Activated CD4-positive, alpha-beta memory T cell treated with anti-CD3 and anti-CD28 coated beads, Interleukin-2, amount 10 ng/mL, durations not matched to agents 7 days and 5 days (primary cell): ENCODE results near the gene CMA1. TPM values are rescaled to one million over a fixed set of nuclear protein-coding genes. Genes with fewer than 3 reads are reported as not detected.

ENCODE experiments used
- CTCF ChIA-PET: fragments of 350-600 bp; sonication (Branson Sonifier 250); formaldehyde crosslinking; loops from one replicate; lab custom pipeline; 2021; ENCODE audit warnings: antibody characterized with exemption, inconsistent platforms; lab: Charles Lee
- POLR2A ChIA-PET: fragments of 350-600 bp; sonication (Branson Sonifier 250); formaldehyde crosslinking; loops from one replicate; lab custom pipeline; 2021; ENCODE audit warnings: antibody characterized with exemption; lab: Charles Lee
- DNase-seq: peaks from one replicate; pipeline ENCODE4 v3.0.0-alpha.2; 2020
- H3K27ac Mint-ChIP-seq: one replicate; pipeline ENCODE4 v1.8.0; 2021; ENCODE audit warnings: mild to moderate bottlenecking, mixed read lengths
- H3K27me3 Mint-ChIP-seq: one replicate; pipeline ENCODE4 v1.8.0; 2021; ENCODE audit warnings: mixed read lengths
- H3K36me3 Mint-ChIP-seq: one replicate; pipeline ENCODE4 v1.8.0; 2021; ENCODE audit warnings: low read depth, mixed read lengths
- H3K4me1 Mint-ChIP-seq: one replicate; pipeline ENCODE4 v1.8.0; 2021; ENCODE audit warnings: mixed read lengths
- H3K4me3 Mint-ChIP-seq: one replicate; pipeline ENCODE4 v1.8.0; 2021; ENCODE audit warnings: mild to moderate bottlenecking, mixed read lengths
- H3K9me3 Mint-ChIP-seq: one replicate; pipeline ENCODE4 v1.8.0; 2021; ENCODE audit warnings: mixed read lengths
- total RNA-seq, 2 experiments: library from RNA; stranded (reverse); gene quantifications; one replicate each; pipeline ENCODE4 v1.2.3, GENCODE V29; 2021

Gene CMA1
- total RNA-seq, 2 experiments from 2014 or later = not detected

- no peaks in the 10 kb centered on the region for H3K27me3 Mint-ChIP-seq
- no peak for DNase-seq
- no peaks in the 10 kb centered on the region for H3K9me3 Mint-ChIP-seq
- H3K36me3 Mint-ChIP-seq = peaks cover 3% of the 10 kb centered on the region
- H3K4me3 Mint-ChIP-seq = no peak overlapping the region
- POLR2A ChIA-PET = no interaction called here
- H3K27ac Mint-ChIP-seq = no peak overlapping the region
- peaks cover 12% of the 10 kb centered on the region for H3K4me1 Mint-ChIP-seq
- CTCF ChIA-PET = no interaction called here
Observed at GRCh38 chr14:24463017-24463883, 44.8 kb downstream of the CMA1 start.

GRCh38 chr14:24461336-24461735 is 46.7 kb downstream of the CMA1 start:
- no peak for DNase-seq
- Mint-ChIP-seq H3K27me3 (no peaks in the 10 kb centered on the region), H3K9me3 (peaks cover 6% of the 10 kb centered on the region), H3K4me1 (peaks cover 20% of the 10 kb centered on the region), H3K4me3 (no peak overlapping the region), H3K36me3 (peaks cover 12% of the 10 kb centered on the region), H3K27ac (no peak overlapping the region)
- CTCF ChIA-PET = no interaction called here
- POLR2A ChIA-PET = no interaction called here

- DNase-seq = no peak
- CTCF ChIA-PET = no interaction called here
- Mint-ChIP-seq H3K27ac (no peak overlapping the region), H3K4me1 (peaks cover 14% of the 10 kb centered on the region), H3K4me3 (no peak overlapping the region), H3K9me3 (peaks cover 10% of the 10 kb centered on the region), H3K27me3 (no peaks in the 10 kb centered on the region), H3K36me3 (peaks cover 16% of the 10 kb centered on the region)
- POLR2A ChIA-PET = interaction anchor here (0.8 kb wide), 1 partner anchor 16 kb away, joined by 4 read pairs; no protein-coding TSS in a partner anchor
Observed at GRCh38 chr14:24459331-24459730, 48.7 kb downstream of the CMA1 start.

GRCh38 chr14:24458736-24459135 is 49.3 kb downstream of the CMA1 start:
- CTCF ChIA-PET = interaction anchor here (0.8 to 0.9 kb wide), 2 partner anchors 16 to 25 kb away, joined by 3 to 6 read pairs; partner anchors contain the start of gene SDR39U1
- Mint-ChIP-seq H3K27ac (no peak overlapping the region), H3K36me3 (peaks cover 20% of the 10 kb centered on the region), H3K27me3 (no peaks in the 10 kb centered on the region), H3K9me3 (peaks cover 10% of the 10 kb centered on the region), H3K4me1 (peaks cover 12% of the 10 kb centered on the region), H3K4me3 (no peak overlapping the region)
- DNase-seq = no peak
- POLR2A ChIA-PET = no interaction called here

- no peak for DNase-seq
- POLR2A ChIA-PET = no interaction called here
- Mint-ChIP-seq H3K27me3 (no peaks in the 10 kb centered on the region), H3K4me1 (peaks cover 9% of the 10 kb centered on the region), H3K4me3 (no peak overlapping the region), H3K27ac (no peak overlapping the region), H3K9me3 (peaks cover 10% of the 10 kb centered on the region), H3K36me3 (peaks cover 31% of the 10 kb centered on the region)
- CTCF ChIA-PET = interaction anchor here (1.9 kb wide), 1 partner anchor 25 kb away, joined by 6 read pairs; no protein-coding TSS in a partner anchor
Observed at GRCh38 chr14:24456980-24457379, 51.1 kb downstream of the CMA1 start.

Other genes with a start within 250 kb of the CMA1 start
- gene TGM1, start 245.1 kb downstream of the CMA1 start, total RNA-seq = 1 to 10 TPM; 4.0 to 4.4 TPM
- gene RABGGTA, start 236.7 kb downstream of the CMA1 start, total RNA-seq = 10 to 100 TPM; 40.2 to 41.0 TPM
- gene DHRS1, start 208.5 kb downstream of the CMA1 start, total RNA-seq = 10 to 100 TPM; 31.6 to 33.4 TPM
- 10 to 100 TPM; 25.8 to 27.7 TPM for gene NOP9, start 208.4 kb downstream of the CMA1 start, total RNA-seq
- 10 to 100 TPM; 38.4 to 39.6 TPM for gene CIDEB, start 200.3 kb downstream of the CMA1 start, total RNA-seq
- gene LTB4R2, start 198.1 kb downstream of the CMA1 start, total RNA-seq = 10 to 100 TPM; 18.5 to 19.6 TPM
- 10 to 100 TPM; 36.1 to 37.9 TPM for gene LTB4R, start 196.8 kb downstream of the CMA1 start, total RNA-seq
- gene ADCY4, start 173.2 kb downstream of the CMA1 start, total RNA-seq = 1 to 10 TPM; 4.5 to 5.9 TPM
- 10 to 100 TPM; 37.3 to 38.0 TPM for gene RIPK3, start 168.3 kb downstream of the CMA1 start, total RNA-seq
- not detected for gene NFATC4, start 140.1 kb downstream of the CMA1 start, total RNA-seq
- under 1 TPM; 0.18 TPM for gene NYNRIN, start 109.3 kb downstream of the CMA1 start, total RNA-seq
- gene CBLN3, start 78.6 kb downstream of the CMA1 start, total RNA-seq = 1 to 10 TPM; 8.6 to 9.5 TPM
- 10 to 100 TPM; 96.0 to 99.5 TPM for gene KHNYN, start 78.3 kb downstream of the CMA1 start, total RNA-seq
- gene SDR39U1, start 65.5 kb downstream of the CMA1 start, total RNA-seq = 10 to 100 TPM; 38.5 to 41.6 TPM
- gene CTSG, start 68.0 kb upstream of the CMA1 start, total RNA-seq = 1 to 10 TPM in 1 of 2 experiments, under 1 TPM in 1; 0.93 to 1.1 TPM
- gene GZMH, start 101.4 kb upstream of the CMA1 start, total RNA-seq = 10 to 100 TPM; 10.7 to 11.0 TPM
- gene GZMB, start 125.9 kb upstream of the CMA1 start, total RNA-seq = 100 to 1,000 TPM; 682 to 685 TPM